ENCODE data around the gene CDK6.

The CDK6 gene

GRCh38 chr7:92835261-92835850 lies 1.0 kb downstream of the CDK6 start:
- H3K79me2 ChIP-seq (ENCODE audit: control insufficient read depth, insufficient read depth, low read length, unreplicated experiment): peaks cover 53% of the 10 kb centered on the region
- no peak overlapping the region for H2AFZ ChIP-seq (ENCODE audit: low read length, unreplicated experiment)

GRCh38 chr7:92834507-92835260 lies 1.7 kb downstream of the CDK6 start:
- Histone ChIP-seq H3K79me2 (ENCODE audit: control insufficient read depth, insufficient read depth, low read length, unreplicated experiment) (peaks cover 60% of the 10 kb centered on the region), H3K4me1 (ENCODE audit: control insufficient read depth, insufficient read depth, low read length, unreplicated experiment) (peaks cover 22% of the 10 kb centered on the region), H3K4me3 (ENCODE audit: low read depth, low read length) (peak overlapping the region; percentile 79), H3K27ac (ENCODE audit: low read depth, low read length) (peak overlapping the region; percentile 94), H3K36me3 (ENCODE audit: insufficient read depth, low read length) (0 out of 2 replicates have a peak, but pooled peaks cover 5% of the 10 kb centered on the region), H3K27me3 (ENCODE audit: insufficient read depth, low read length) (no peaks in the 10 kb centered on the region), H2AFZ (ENCODE audit: low read length, unreplicated experiment) (peak overlapping the region; percentile 65)

More at GRCh38 chr7:92835261-92835850, 1.0 kb downstream of the CDK6 start:
- Histone ChIP-seq H3K4me1 (ENCODE audit: control insufficient read depth, insufficient read depth, low read length, unreplicated experiment) (peaks cover 15% of the 10 kb centered on the region), H3K27ac (ENCODE audit: low read depth, low read length) (peak overlapping the region; percentile 94), H3K36me3 (ENCODE audit: insufficient read depth, low read length) (0 out of 2 replicates have a peak, but pooled peaks cover 5% of the 10 kb centered on the region), H3K4me3 (ENCODE audit: low read depth, low read length) (peak overlapping the region; percentile 79), H3K27me3 (ENCODE audit: insufficient read depth, low read length) (no peaks in the 10 kb centered on the region)

GRCh38 chr7:92833766-92834506 lies 2.4 kb downstream of the CDK6 start:
- Histone ChIP-seq H3K79me2 (ENCODE audit: control insufficient read depth, insufficient read depth, low read length, unreplicated experiment) (peaks cover 67% of the 10 kb centered on the region), H2AFZ (ENCODE audit: low read length, unreplicated experiment) (peak overlapping the region; percentile 65), H3K36me3 (ENCODE audit: insufficient read depth, low read length) (peaks cover 6% of the 10 kb centered on the region), H3K4me1 (ENCODE audit: control insufficient read depth, insufficient read depth, low read length, unreplicated experiment) (peaks cover 29% of the 10 kb centered on the region), H3K4me3 (ENCODE audit: low read depth, low read length) (peak overlapping the region; percentile 79), H3K27ac (ENCODE audit: low read depth, low read length) (peak overlapping the region; percentile 94), H3K27me3 (ENCODE audit: insufficient read depth, low read length) (no peaks in the 10 kb centered on the region)

GRCh38 chr7:92833024-92833765 lies 3.2 kb downstream of the CDK6 start:
- no peak overlapping the region for H2AFZ ChIP-seq (ENCODE audit: low read length, unreplicated experiment)
- no peaks in the 10 kb centered on the region for H3K27me3 ChIP-seq (ENCODE audit: insufficient read depth, low read length)
- H3K27ac ChIP-seq (ENCODE audit: low read depth, low read length): peak overlapping the region; percentile 94
- peaks cover 33% of the 10 kb centered on the region for H3K4me1 ChIP-seq (ENCODE audit: control insufficient read depth, insufficient read depth, low read length, unreplicated experiment)
- peaks cover 74% of the 10 kb centered on the region for H3K79me2 ChIP-seq (ENCODE audit: control insufficient read depth, insufficient read depth, low read length, unreplicated experiment)
- H3K36me3 ChIP-seq (ENCODE audit: insufficient read depth, low read length): peaks cover 9% of the 10 kb centered on the region
- peak overlapping the region; percentile 79 for H3K4me3 ChIP-seq (ENCODE audit: low read depth, low read length)

GRCh38 chr7:92832534-92833023 lies 3.8 kb downstream of the CDK6 start:
- H3K4me3 ChIP-seq (ENCODE audit: low read depth, low read length): peak overlapping the region; percentile 79
- H3K36me3 ChIP-seq (ENCODE audit: insufficient read depth, low read length): peaks cover 9% of the 10 kb centered on the region
- peak overlapping the region; percentile 94 for H3K27ac ChIP-seq (ENCODE audit: low read depth, low read length)
- no peak overlapping the region for H2AFZ ChIP-seq (ENCODE audit: low read length, unreplicated experiment)
- peaks cover 80% of the 10 kb centered on the region for H3K79me2 ChIP-seq (ENCODE audit: control insufficient read depth, insufficient read depth, low read length, unreplicated experiment)
- peaks cover 35% of the 10 kb centered on the region for H3K4me1 ChIP-seq (ENCODE audit: control insufficient read depth, insufficient read depth, low read length, unreplicated experiment)
- no peaks in the 10 kb centered on the region for H3K27me3 ChIP-seq (ENCODE audit: insufficient read depth, low read length)

- Histone ChIP-seq H3K79me2 (ENCODE audit: control insufficient read depth, insufficient read depth, low read length, unreplicated experiment) (peaks cover 87% of the 10 kb centered on the region), H3K27ac (ENCODE audit: low read depth, low read length) (peak overlapping the region; percentile 94), H3K4me1 (ENCODE audit: control insufficient read depth, insufficient read depth, low read length, unreplicated experiment) (peaks cover 38% of the 10 kb centered on the region), H3K4me3 (ENCODE audit: low read depth, low read length) (peak overlapping the region; percentile 79), H3K36me3 (ENCODE audit: insufficient read depth, low read length) (peaks cover 9% of the 10 kb centered on the region), H3K27me3 (ENCODE audit: insufficient read depth, low read length) (no peaks in the 10 kb centered on the region), H2AFZ (ENCODE audit: low read length, unreplicated experiment) (no peak overlapping the region)
Observed at GRCh38 chr7:92831716-92832533, 4.4 kb downstream of the CDK6 start.

GRCh38 chr7:92830532-92831110 lies 5.8 kb downstream of the CDK6 start:
- peak overlapping the region; percentile 94 for H3K27ac ChIP-seq (ENCODE audit: low read depth, low read length)
- H3K27me3 ChIP-seq (ENCODE audit: insufficient read depth, low read length): no peaks in the 10 kb centered on the region
- no peak overlapping the region for H2AFZ ChIP-seq (ENCODE audit: low read length, unreplicated experiment)
- H3K36me3 ChIP-seq (ENCODE audit: insufficient read depth, low read length): peaks cover 13% of the 10 kb centered on the region
- peak overlapping the region; percentile 79 for H3K4me3 ChIP-seq (ENCODE audit: low read depth, low read length)
- H3K79me2 ChIP-seq (ENCODE audit: control insufficient read depth, insufficient read depth, low read length, unreplicated experiment): peaks cover 96% of the 10 kb centered on the region
- H3K4me1 ChIP-seq (ENCODE audit: control insufficient read depth, insufficient read depth, low read length, unreplicated experiment): peaks cover 43% of the 10 kb centered on the region

- Histone ChIP-seq H2AFZ (ENCODE audit: low read length, unreplicated experiment) (no peak overlapping the region), H3K4me3 (ENCODE audit: low read depth, low read length) (peak overlapping the region; percentile 79; the same call in 1 of the 2 replicates), H3K27me3 (ENCODE audit: insufficient read depth, low read length) (no peaks in the 10 kb centered on the region), H3K27ac (ENCODE audit: low read depth, low read length) (peak overlapping the region; percentile 94; the same call in 1 of the 2 replicates), H3K36me3 (ENCODE audit: insufficient read depth, low read length) (peaks cover 13% of the 10 kb centered on the region), H3K4me1 (ENCODE audit: control insufficient read depth, insufficient read depth, low read length, unreplicated experiment) (peaks cover 47% of the 10 kb centered on the region), H3K79me2 (ENCODE audit: control insufficient read depth, insufficient read depth, low read length, unreplicated experiment) (peaks cover 97% of the 10 kb centered on the region)
Observed at GRCh38 chr7:92830027-92830426, 6.3 kb downstream of the CDK6 start.

- Histone ChIP-seq H3K4me3 (ENCODE audit: low read depth, low read length) (no peak overlapping the region), H3K27ac (ENCODE audit: low read depth, low read length) (no peak overlapping the region), H3K79me2 (ENCODE audit: control insufficient read depth, insufficient read depth, low read length, unreplicated experiment) (peaks cover 95% of the 10 kb centered on the region), H3K4me1 (ENCODE audit: control insufficient read depth, insufficient read depth, low read length, unreplicated experiment) (peaks cover 51% of the 10 kb centered on the region), H3K36me3 (ENCODE audit: insufficient read depth, low read length) (peaks cover 14% of the 10 kb centered on the region), H3K27me3 (ENCODE audit: insufficient read depth, low read length) (no peaks in the 10 kb centered on the region), H2AFZ (ENCODE audit: low read length, unreplicated experiment) (no peak overlapping the region)
Observed at GRCh38 chr7:92827464-92828120, 8.8 kb downstream of the CDK6 start.
